ENCODE measurements around the gene INSYN2A. TPM values are rescaled to one million over a fixed set of nuclear protein-coding genes. Genes with fewer than 3 reads are reported as not detected.

The INSYN2A gene
- total and polyA plus RNA-seq, 11 donors: 0.01 to 0.37 (median 0.11) TPM; not detected in 4

DNA sequence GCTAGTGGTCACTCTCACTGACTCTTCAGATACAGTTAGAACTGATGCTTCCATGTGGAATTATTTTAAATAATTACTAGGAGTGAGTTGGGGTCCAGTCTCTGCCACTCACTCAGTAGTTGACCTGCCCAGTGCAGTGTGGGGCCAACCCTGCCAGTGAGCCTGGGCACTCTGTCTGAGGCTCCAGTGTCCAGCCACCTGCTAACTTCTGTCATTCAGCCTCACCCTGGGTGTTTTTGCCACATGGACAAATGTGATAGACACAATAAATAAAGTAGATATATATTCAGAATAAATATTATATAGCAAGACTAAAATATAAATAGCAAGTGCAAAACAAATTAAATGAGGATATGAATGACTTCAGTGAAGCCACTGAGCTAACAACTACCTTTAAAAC lies 7.2 kb downstream of the INSYN2A start:
- H3K4me3 ChIP-seq: no peak overlapping the region
- intact Hi-C loops (cut with DNase I): no loop called here
- peaks cover 0 to under 1% (median 0%) of the 10 kb centered on the region in 12 donors for H3K4me1 ChIP-seq
- H3K36me3 ChIP-seq: no peaks in the 10 kb centered on the region
- no peaks in the 10 kb centered on the region for H3K27me3 ChIP-seq
- TF ChIP-seq CTCF (IDR thresholded peaks at IDR 0.05) (no peak), POLR2A (IDR thresholded peaks at IDR 0.05) (no peak)
- DNase-seq (no peak), ATAC-seq (no peak)
- no peaks in the 10 kb centered on the region for H3K9me3 ChIP-seq
- H3K27ac ChIP-seq: no peak overlapping the region

DNA sequence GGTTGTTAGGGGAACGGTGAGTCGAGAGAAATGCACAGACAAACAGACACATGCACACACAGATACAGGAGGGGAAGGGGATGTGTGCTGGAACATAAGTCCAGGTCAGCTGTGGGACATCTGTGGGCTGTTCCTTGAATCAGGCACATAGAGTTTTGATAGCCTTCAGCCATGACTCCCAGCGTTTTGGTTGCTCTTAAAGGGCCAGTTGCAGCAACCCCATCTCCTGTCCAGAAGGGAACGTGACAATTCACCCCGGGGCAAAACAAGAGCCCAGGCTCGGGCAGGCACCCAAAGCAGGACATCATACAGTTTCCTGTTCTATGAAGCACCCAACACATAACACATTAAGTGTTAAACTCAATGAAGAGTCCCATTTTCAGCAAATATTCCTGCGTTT lies 9.6 kb downstream of the INSYN2A start:
- Histone ChIP-seq H3K4me1 (no peaks in the 10 kb centered on the region), H3K27me3 (no peaks in the 10 kb centered on the region), H3K4me3 (no peak overlapping the region), H3K9me3 (no peaks in the 10 kb centered on the region), H3K27ac (no peak overlapping the region), H3K36me3 (no peaks in the 10 kb centered on the region)
- WGBS, 4 donors: 54 to 66% (median 59%) methylated on average over 7 of the region's 7 CpGs
- DNase-seq: no peak
- intact Hi-C loops (cut with DNase I): no loop called here
- no peak for TF ChIP-seq CTCF (IDR thresholded peaks at IDR 0.05)
- TF ChIP-seq POLR2A (IDR thresholded peaks at IDR 0.05): no peak
- ATAC-seq: no peak

GRCh38 chr10:127184582-127184981 lies 11.8 kb downstream of the INSYN2A start:
- no peak overlapping the region for H3K4me3 ChIP-seq
- ATAC-seq (no peak), DNase-seq (no peak)
- intact Hi-C loops (cut with DNase I): no loop called here
- H3K36me3 ChIP-seq: no peaks in the 10 kb centered on the region
- 94 to 100% (median 98%) methylated on average over 2 of the region's 2 CpGs for WGBS, 4 donors
- TF ChIP-seq POLR2A (IDR thresholded peaks at IDR 0.05): no peak
- no peak for TF ChIP-seq CTCF (IDR thresholded peaks at IDR 0.05)
- no peaks in the 10 kb centered on the region for H3K27me3 ChIP-seq
- no peaks in the 10 kb centered on the region for H3K9me3 ChIP-seq
- H3K27ac ChIP-seq: no peak overlapping the region
- H3K4me1 ChIP-seq: no peaks in the 10 kb centered on the region

- no peak overlapping the region for H3K4me3 ChIP-seq
- H3K27me3 ChIP-seq: no peaks in the 10 kb centered on the region
- TF ChIP-seq CTCF (IDR thresholded peaks at IDR 0.05) (no peak), POLR2A (IDR thresholded peaks at IDR 0.05) (no peak)
- H3K4me1 ChIP-seq: no peaks in the 10 kb centered on the region
- WGBS, 4 donors: 91 to 98% (median 96%) methylated on average over 4 of the region's 4 CpGs
- ATAC-seq (no peak), DNase-seq (no peak)
- intact Hi-C loops (cut with DNase I): no loop called here
- H3K27ac ChIP-seq: no peak overlapping the region
- H3K36me3 ChIP-seq: peaks cover 0 to 7% (median 0%) of the 10 kb centered on the region in 9 donors
- no peaks in the 10 kb centered on the region for H3K9me3 ChIP-seq
Measured at GRCh38 chr10:127182161-127182560, 14.2 kb downstream of the INSYN2A start.

Data from heart left ventricle (tissue), 16 donors.